Caco-2 (cell line): ENCODE data around the gene TRPM1. TPM values are rescaled to one million over a fixed set of nuclear protein-coding genes. Genes with fewer than 3 reads are reported as not detected.

Experiments used
- BruUV-seq: library from RNA; stranded (reverse); fragments of 400-500 nt; replicated peaks from 2 replicates; lab custom pipeline; 2021; lab: Mats Ljungman, UMichigan
- CTCF ChIA-PET: fragments of 300-600 bp; sonication (Branson Sonifier 250); formaldehyde crosslinking; loops from one replicate; lab custom pipeline; 2022; ENCODE audit warnings: antibody characterized with exemption; lab: Charles Lee
- POLR2A ChIA-PET: fragments of 300-600 bp; sonication (Branson Sonifier 250); formaldehyde crosslinking; loops from one replicate; lab custom pipeline; 2022; ENCODE audit warnings: antibody characterized with exemption; lab: Charles Lee
- DNase-seq, 2 experiments: peaks; one replicate each; pipeline versions ENCODE4 v3.0.0 to v3.0.0-alpha.2; 2020 to 2022
- H3K27me3 ChIP-seq: replicated peaks from 2 replicates; pipeline ENCODE4 v1.6.0; 2011; ENCODE audit warnings: low read length; ENCODE audit not compliant: control insufficient read depth, insufficient read depth
- H3K36me3 ChIP-seq: 2 replicates; pipeline ENCODE4 v1.5.1; 2011; ENCODE audit warnings: low read length; ENCODE audit not compliant: control insufficient read depth, insufficient read depth
- H3K4me1 ChIP-seq: fragments of 250-450 bp; sonication (Bioruptor Pico); 2 replicates; pipeline ENCODE4 v1.5.1; 2020; ENCODE audit warnings: mild to moderate bottlenecking
- H3K4me3 ChIP-seq: 2 replicates; pipeline ENCODE4 v1.5.1; 2011; ENCODE audit warnings: low read depth, mild to moderate bottlenecking, control low read depth, low read length
- H3K9me3 ChIP-seq: fragments of 250-450 bp; sonication (Bioruptor Pico); 2 replicates; pipeline ENCODE4 v1.5.1; 2020; ENCODE audit warnings: mild to moderate bottlenecking, moderate library complexity
- H3K27ac Mint-ChIP-seq: one replicate; pipeline ENCODE4 v1.8.0; 2022; ENCODE audit warnings: mixed read lengths; ENCODE audit not compliant: unreplicated experiment
- H3K27me3 Mint-ChIP-seq: one replicate; pipeline ENCODE4 v1.8.0; 2022; ENCODE audit warnings: mixed read lengths; ENCODE audit not compliant: insufficient read depth, unreplicated experiment
- H3K36me3 Mint-ChIP-seq: one replicate; pipeline ENCODE4 v1.8.0; 2022; ENCODE audit warnings: mild to moderate bottlenecking, mixed read lengths; ENCODE audit not compliant: insufficient read depth, unreplicated experiment
- H3K4me1 Mint-ChIP-seq: one replicate; pipeline ENCODE4 v1.8.0; 2022; ENCODE audit warnings: low read depth, mixed read lengths; ENCODE audit not compliant: unreplicated experiment
- H3K4me3 Mint-ChIP-seq: one replicate; pipeline ENCODE4 v1.8.0; 2022; ENCODE audit warnings: mild to moderate bottlenecking, moderate library complexity, mixed read lengths; ENCODE audit not compliant: unreplicated experiment
- H3K9me3 Mint-ChIP-seq: one replicate; pipeline ENCODE4 v1.8.0; 2022; ENCODE audit warnings: mixed read lengths; ENCODE audit not compliant: unreplicated experiment
- CTCF ChIP-seq, 2 experiments: fragments of 200-600 bp in 1 of 2; IDR thresholded peaks; 1 replicate in 1 of 2; 2 replicates in 1 of 2; pipeline versions ENCODE4 v1.5.1 to v1.8.0; 2011 to 2022; ENCODE audit warnings: antibody characterized with exemption in 1 of 2, control low read depth in 1 of 2, inconsistent platforms in 1 of 2, low read depth in 1 of 2, low read length in 1 of 2, mild to moderate bottlenecking in 1 of 2, moderate library complexity in 1 of 2; ENCODE audit not compliant: insufficient read depth in 1 of 2, severe bottlenecking in 1 of 2, unreplicated experiment in 1 of 2
- intact Hi-C: fragments of 100-400 bp; cut with micrococcal nuclease; formaldehyde crosslinking; loops from one replicate; pipeline ENCODE4 v1.10.0; 2022; ENCODE audit not compliant: unreplicated experiment
- total RNA-seq: library from RNA; stranded (reverse); gene quantifications from 2 replicates; pipeline ENCODE4 v1.2.3, GENCODE V29; 2022

Gene TRPM1
- total RNA-seq, 1 experiment from 2014 or later, result not detected

- Mint-ChIP-seq H3K27me3 (no peaks in the 10 kb centered on the region), H3K4me1 (no peaks in the 10 kb centered on the region), H3K36me3 (no peaks in the 10 kb centered on the region), H3K27ac (no peak overlapping the region), H3K9me3 (no peaks in the 10 kb centered on the region), H3K4me3 (no peak overlapping the region)
- Histone ChIP-seq H3K9me3 (no peaks in the 10 kb centered on the region), H3K4me3 (no peak overlapping the region), H3K4me1 (peaks cover 4% of the 10 kb centered on the region; the same call in 1 of the 2 replicates), H3K27me3 (no peaks in the 10 kb centered on the region), H3K36me3 (no peaks in the 10 kb centered on the region)
- CTCF ChIA-PET, result no interaction called here
- intact Hi-C loops, result no loop called here
- POLR2A ChIA-PET, result no interaction called here
- TF ChIP-seq CTCF (IDR thresholded peaks at IDR 0.05; ENCODE audit: insufficient read depth in 1 of 2, low read depth in 1 of 2, low read length in 1 of 2, severe bottlenecking in 1 of 2, unreplicated experiment in 1 of 2), result no peak
- DNase-seq, result no peak
- BruUV-seq, result no TSS peak
These were observed 49.9 kb downstream of the TRPM1 start for GRCh38 chr15:31051496-31052080.

- no peaks in the 10 kb centered on the region for H3K4me1 Mint-ChIP-seq
- no peak overlapping the region for H3K4me3 Mint-ChIP-seq
- Histone ChIP-seq H3K4me1 (peaks cover 4% of the 10 kb centered on the region; the same call in 1 of the 2 replicates), H3K36me3 (no peaks in the 10 kb centered on the region), H3K27me3 (no peaks in the 10 kb centered on the region), H3K9me3 (no peaks in the 10 kb centered on the region), H3K4me3 (no peak overlapping the region)
- no peak for DNase-seq
- BruUV-seq, result no TSS peak
- CTCF ChIA-PET, result no interaction called here
- H3K9me3 Mint-ChIP-seq, result no peaks in the 10 kb centered on the region
- no peaks in the 10 kb centered on the region for H3K27me3 Mint-ChIP-seq
- no peak overlapping the region for H3K27ac Mint-ChIP-seq
- no peak for TF ChIP-seq CTCF (IDR thresholded peaks at IDR 0.05; ENCODE audit: insufficient read depth in 1 of 2, low read depth in 1 of 2, low read length in 1 of 2, severe bottlenecking in 1 of 2, unreplicated experiment in 1 of 2)
- H3K36me3 Mint-ChIP-seq, result no peaks in the 10 kb centered on the region
- intact Hi-C loops, result no loop called here
- POLR2A ChIA-PET, result no interaction called here
These were observed 50.6 kb downstream of the TRPM1 start for GRCh38 chr15:31050953-31051352.

GRCh38 chr15:31049682-31050615 is 51.6 kb downstream of the TRPM1 start:
- no peaks in the 10 kb centered on the region for H3K27me3 ChIP-seq
- Mint-ChIP-seq H3K27ac (no peak overlapping the region), H3K4me1 (no peaks in the 10 kb centered on the region), H3K4me3 (no peak overlapping the region), H3K9me3 (no peaks in the 10 kb centered on the region), H3K27me3 (no peaks in the 10 kb centered on the region), H3K36me3 (no peaks in the 10 kb centered on the region)
- H3K4me3 ChIP-seq, result no peak overlapping the region
- no peak for DNase-seq
- CTCF ChIA-PET, result interaction anchor here (1.0 kb wide), 1 partner anchor 79 kb away, joined by 4 read pairs; no protein-coding TSS in a partner anchor
- no peaks in the 10 kb centered on the region for H3K9me3 ChIP-seq
- POLR2A ChIA-PET, result no interaction called here
- H3K4me1 ChIP-seq, result peaks cover 4% of the 10 kb centered on the region; the same call in 1 of the 2 replicates
- no peak for TF ChIP-seq CTCF (IDR thresholded peaks at IDR 0.05; ENCODE audit: insufficient read depth in 1 of 2, low read depth in 1 of 2, low read length in 1 of 2, severe bottlenecking in 1 of 2, unreplicated experiment in 1 of 2)
- H3K36me3 ChIP-seq, result no peaks in the 10 kb centered on the region
- no TSS peak for BruUV-seq
- intact Hi-C loops, result no loop called here
